Kidney (tissue), 14 donors: ENCODE results near the gene MPL. TPM values are rescaled to one million over a fixed set of nuclear protein-coding genes. Genes with fewer than 3 reads are reported as not detected.
A peak's percentile ranks its signal among the peaks of the same experiment; 100 is the strongest.

Source experiments
- DNase-seq, 5 donors: peaks; one replicate each; pipeline ENCODE4 v3.0.0-alpha.2; 2013 to 2020
- FAIRE-seq: peaks from 2 replicates; lab custom pipeline; 2012; peaks lifted over from hg19 to GRCh38; lab: Jason Lieb, UNC
- H3K27ac ChIP-seq, 2 donors: one replicate each; pipeline ENCODE4 v1.7.0; 2013; ENCODE audit warnings: low read depth in 2 of 2, low read length in 2 of 2, inconsistent platforms in 1 of 2
- H3K27me3 ChIP-seq: one replicate; pipeline ENCODE4 v1.7.1; 2013; ENCODE audit warnings: low read length, inconsistent platforms; ENCODE audit not compliant: control insufficient read depth, insufficient read depth
- H3K36me3 ChIP-seq, 3 donors: one replicate each; pipeline versions ENCODE4 v1.7.0 to v1.7.1; 2013; ENCODE audit warnings: low read length in 3 of 3, control low read depth in 1 of 3, inconsistent platforms in 1 of 3; ENCODE audit not compliant: insufficient read depth in 3 of 3, control insufficient read depth in 2 of 3
- H3K4me1 ChIP-seq, 3 donors: one replicate each; pipeline versions ENCODE4 v1.7.0 to v1.7.1; 2013; ENCODE audit warnings: low read length in 3 of 3, inconsistent platforms in 1 of 3, low read depth in 1 of 3; ENCODE audit not compliant: control insufficient read depth in 2 of 3, insufficient read depth in 2 of 3
- H3K4me3 ChIP-seq, 3 donors: one replicate each; pipeline versions ENCODE4 v1.7.0 to v1.8.1; 2013; ENCODE audit warnings: low read length in 3 of 3, control low read depth in 1 of 3, inconsistent platforms in 1 of 3
- H3K9ac ChIP-seq, 3 donors: one replicate each; pipeline versions ENCODE4 v1.7.0 to v1.7.1; 2013; ENCODE audit warnings: low read length in 3 of 3, control low read depth in 1 of 3, inconsistent platforms in 1 of 3
- H3K9me3 ChIP-seq, 3 donors: one replicate each; pipeline versions ENCODE4 v1.7.0 to v1.7.1; 2013; ENCODE audit warnings: low read length in 3 of 3, control low read depth in 1 of 3, inconsistent platforms in 1 of 3; ENCODE audit not compliant: control insufficient read depth in 2 of 3, insufficient read depth in 1 of 3
- CTCF ChIP-seq: IDR thresholded peaks from 3 replicates; pipeline ENCODE4 v1.5.1; 2012; ENCODE audit warnings: mild to moderate bottlenecking, moderate library complexity, borderline replicate concordance; ENCODE audit not compliant: insufficient read depth; ENCODE audit errors: extremely low read depth
- intact Hi-C: fragments of 100-400 bp; cut with DNase I; formaldehyde crosslinking; loops from one replicate; pipeline ENCODE4 v1.11.1; 2022
- polyA plus RNA-seq: library from polyadenylated mRNA; stranded (reverse); fragments of 350-450 nt; fragmentation: Illumina TruSeq; extraction: RNeasy Lipid Tissue Mini Kit (QIAGEN cat#74804); gene quantifications from one replicate; pipeline ENCODE4 v1.2.3, GENCODE V29; 2014; ENCODE audit warnings: low read depth, low replicate concordance; ENCODE audit not compliant: insufficient read depth
- total RNA-seq: library from RNA; stranded (reverse); fragmentation: NEBNext Ultra II Directional; extraction: Animal tissue kit (Norgen Biotek cat#: 25700); gene quantifications from one replicate; pipeline ENCODE4 v1.2.1, GENCODE V29; 2021
- donor health status: control.
- donor health status: control.
- donor health status: control.
- donor health status: control.
- donor health status: control.
- donor health status: DM: yes; HTN: yes; CAD: no.
- donor health status: Normal renal cell carcinoma (clear cell type).

Gene MPL
- total and polyA plus RNA-seq, 2 donors from 2014 or later = 0.25 TPM; not detected in 1

- intact Hi-C loops = no loop called here
- TF ChIP-seq CTCF = no peak
Observed at GRCh38 chr1:43304314-43304681, 33.3 kb upstream of the MPL start.

GRCh38 chr1:43304771-43305300 is 32.8 kb upstream of the MPL start:
- no peak for TF ChIP-seq CTCF
- Histone ChIP-seq H3K9ac (no peak overlapping the region), H3K36me3 (peaks cover 0 to 3% (median 0%) of the 10 kb centered on the region in 3 donors), H3K4me1 (peaks cover 0 to 12% (median 4%) of the 10 kb centered on the region in 3 donors), H3K27me3 (no peaks in the 10 kb centered on the region), H3K9me3 (no peaks in the 10 kb centered on the region), H3K27ac (no peak overlapping the region), H3K4me3 (no peak overlapping the region)
- FAIRE-seq = no peak
- DNase-seq = peak in 1 of 5 donors; percentile 67
- intact Hi-C loops = no loop called here

More at GRCh38 chr1:43304314-43304681, 33.3 kb upstream of the MPL start:
- H3K4me1 ChIP-seq = peaks cover 0 to 12% (median 4%) of the 10 kb centered on the region in 3 donors
- no peak overlapping the region for H3K27ac ChIP-seq
- no peak overlapping the region for H3K4me3 ChIP-seq
- peaks cover 0 to 2% (median 0%) of the 10 kb centered on the region in 3 donors for H3K36me3 ChIP-seq
- H3K9ac ChIP-seq = no peak overlapping the region
- DNase-seq (peak in 1 of 5 donors; percentile 57), FAIRE-seq (no peak)
- H3K9me3 ChIP-seq = no peaks in the 10 kb centered on the region
- H3K27me3 ChIP-seq = no peaks in the 10 kb centered on the region

DNA sequence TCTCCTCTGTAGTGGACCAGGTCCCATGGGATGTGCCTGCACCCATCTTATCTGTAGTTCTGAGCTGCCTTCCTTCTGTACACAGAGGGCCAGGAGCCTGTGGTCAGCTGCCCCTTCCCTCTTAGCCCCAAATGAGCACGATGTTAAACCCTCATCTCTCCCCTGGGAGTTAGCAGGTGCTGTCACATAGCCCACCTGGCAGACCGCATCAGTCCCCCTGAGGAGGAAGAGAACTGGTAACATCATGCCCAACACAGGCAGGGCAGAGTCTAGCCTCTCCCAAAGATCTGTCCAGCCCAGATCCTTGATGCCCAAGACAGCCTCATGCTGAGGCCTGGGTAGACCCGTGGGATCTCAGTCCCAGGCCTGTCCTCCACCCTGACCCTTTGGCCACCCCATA is 32.2 kb upstream of the MPL start:
- intact Hi-C loops = no loop called here
- no peak for DNase-seq

More for the DNA sequence above, 32.2 kb upstream of the MPL start:
- H3K9ac ChIP-seq = no peak overlapping the region
- H3K4me3 ChIP-seq = no peak overlapping the region
- H3K9me3 ChIP-seq = no peaks in the 10 kb centered on the region
- TF ChIP-seq CTCF = no peak
- H3K36me3 ChIP-seq = peaks cover 0 to 3% (median 0%) of the 10 kb centered on the region in 3 donors
- peaks cover 0 to 12% (median 4%) of the 10 kb centered on the region in 3 donors for H3K4me1 ChIP-seq
- FAIRE-seq = no peak
- H3K27me3 ChIP-seq = no peaks in the 10 kb centered on the region
- no peak overlapping the region for H3K27ac ChIP-seq
